Measurements from ENCODE around the gene CREB3L2. TPM values are rescaled to one million over a fixed set of nuclear protein-coding genes. Genes with fewer than 3 reads are reported as not detected.
"Not testable (repeated sequence)": the region's sequence is repeated elsewhere in the genome, so short reads cannot be mapped to it uniquely, and the experiment has no call there.

Gene CREB3L2
- total RNA-seq, 1 donor from 2014 or later: 103 TPM

DNA sequence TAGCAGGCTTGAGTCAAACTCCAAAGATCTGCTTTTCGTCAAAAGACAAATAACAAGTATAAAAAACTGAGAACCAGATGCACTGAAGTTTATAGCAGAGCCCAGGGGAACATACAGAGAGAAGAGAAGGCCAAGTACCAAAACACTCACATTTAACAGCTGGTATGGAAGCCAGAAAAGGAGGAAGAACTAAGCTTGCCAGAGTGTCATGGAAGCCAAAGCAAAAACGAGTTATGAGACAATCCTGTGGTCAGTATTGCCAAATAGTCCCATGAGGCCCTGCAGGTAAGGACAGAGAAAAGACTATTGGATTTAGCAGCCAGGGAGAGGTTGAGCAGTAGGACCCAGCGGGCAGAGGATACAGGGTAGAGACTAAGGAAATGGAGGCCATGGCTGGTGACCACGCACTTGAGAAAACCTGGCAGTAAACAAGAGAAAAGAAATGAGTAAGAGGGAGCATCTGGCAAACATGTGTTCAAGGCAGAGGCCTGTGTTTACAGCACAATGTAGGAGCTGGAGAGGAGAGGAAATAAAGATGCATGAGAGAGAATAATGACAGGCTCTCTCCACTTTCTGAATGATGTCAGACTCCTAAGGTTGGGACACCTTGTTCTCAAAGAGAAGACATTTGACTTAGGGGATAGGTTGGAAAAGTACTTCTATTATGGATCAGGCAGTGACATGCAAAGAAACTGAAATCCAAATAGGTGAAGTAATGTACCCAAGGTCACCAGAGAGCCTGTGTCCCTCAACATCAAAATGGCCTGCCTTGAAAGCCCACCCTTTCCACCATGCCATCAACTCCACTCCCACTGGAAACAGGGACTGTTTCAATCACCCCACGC lies 9.1 kb downstream of the CREB3L2 start:
- peak; percentile 76 for DNase-seq (ENCODE audit: low spot score)
- peak; percentile 86 for ATAC-seq
- intact Hi-C loops (cut with DNase I): no loop called here

DNA sequence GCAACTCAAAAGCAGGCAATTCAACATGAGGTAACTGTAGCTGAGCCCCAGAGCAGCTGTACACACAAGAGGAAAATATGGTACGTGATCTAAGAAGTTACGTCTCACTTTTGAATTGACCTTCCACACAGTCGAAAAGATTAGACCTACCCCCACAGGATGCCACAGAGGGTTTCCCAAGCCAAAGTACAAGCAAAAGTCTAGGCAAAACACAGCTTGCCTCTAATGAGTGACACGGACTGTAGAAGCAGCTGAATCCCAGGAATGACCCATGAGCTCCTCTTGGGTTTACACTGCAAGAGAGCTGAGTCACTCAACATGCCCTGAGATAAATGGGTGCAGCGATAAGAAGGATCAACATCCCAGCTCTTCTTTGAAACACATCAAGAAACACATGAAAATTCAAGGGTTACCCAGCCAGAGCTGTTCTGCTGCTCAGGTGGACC lies 9.8 kb downstream of the CREB3L2 start:
- ATAC-seq (peak; percentile 14), DNase-seq (ENCODE audit: low spot score) (no peak)
- intact Hi-C loops (cut with DNase I): no loop called here

DNA sequence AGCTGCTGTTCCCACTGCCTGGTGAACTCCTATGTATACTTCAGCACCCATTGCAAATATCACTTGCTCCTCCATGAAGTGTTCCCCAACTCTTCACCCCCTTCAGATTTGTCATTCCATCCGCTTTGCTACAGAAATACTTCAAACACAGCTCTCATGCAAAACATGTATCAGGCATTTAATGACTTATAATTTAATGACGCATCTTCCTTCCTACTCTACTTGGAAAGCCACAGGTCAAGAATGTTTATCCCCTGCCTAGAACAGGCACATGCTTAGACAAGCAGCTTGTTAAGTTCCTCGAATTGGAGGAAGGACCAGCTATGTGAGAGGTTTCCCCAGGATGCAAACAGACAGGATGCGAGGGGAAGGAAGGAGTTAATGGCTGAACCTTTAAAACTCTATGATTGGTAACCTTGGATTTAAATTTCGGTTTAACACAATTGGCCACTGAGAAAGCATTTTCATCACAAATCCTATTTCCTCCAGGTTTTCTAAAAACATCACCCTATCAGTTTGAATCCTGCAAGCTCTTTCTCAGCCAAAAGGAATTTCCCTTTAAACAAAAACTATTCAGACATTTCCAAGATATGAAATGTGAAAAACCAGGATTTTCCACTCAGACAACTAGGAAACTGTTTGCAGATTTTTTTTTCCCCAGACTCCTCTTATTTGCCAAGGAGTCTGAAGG lies 11.5 kb downstream of the CREB3L2 start:
- DNase-seq (ENCODE audit: low spot score) (no peak), ATAC-seq (no peak)
- intact Hi-C loops (cut with DNase I): no loop called here

DNA sequence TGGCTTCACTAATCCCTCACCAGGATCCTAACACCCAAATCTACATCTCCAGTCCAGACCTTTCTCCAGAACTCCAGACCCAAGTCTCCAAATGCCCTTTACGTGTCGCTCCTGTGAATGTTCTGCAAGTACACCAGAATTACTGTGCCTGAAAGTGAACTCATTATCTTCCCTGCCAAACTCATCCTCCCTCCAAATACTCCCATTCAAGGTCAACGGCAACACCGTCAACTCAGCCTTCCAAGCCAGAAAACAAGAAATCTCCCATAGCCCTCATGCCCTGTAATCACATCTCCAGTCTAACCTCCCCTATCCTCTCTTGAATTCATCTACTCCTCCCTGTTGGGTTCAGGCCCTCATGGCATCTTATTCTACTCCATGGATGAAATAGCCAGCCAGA lies 12.3 kb downstream of the CREB3L2 start:
- DNase-seq (ENCODE audit: low spot score) (no peak), ATAC-seq (no peak)
- intact Hi-C loops (cut with DNase I): no loop called here

DNA sequence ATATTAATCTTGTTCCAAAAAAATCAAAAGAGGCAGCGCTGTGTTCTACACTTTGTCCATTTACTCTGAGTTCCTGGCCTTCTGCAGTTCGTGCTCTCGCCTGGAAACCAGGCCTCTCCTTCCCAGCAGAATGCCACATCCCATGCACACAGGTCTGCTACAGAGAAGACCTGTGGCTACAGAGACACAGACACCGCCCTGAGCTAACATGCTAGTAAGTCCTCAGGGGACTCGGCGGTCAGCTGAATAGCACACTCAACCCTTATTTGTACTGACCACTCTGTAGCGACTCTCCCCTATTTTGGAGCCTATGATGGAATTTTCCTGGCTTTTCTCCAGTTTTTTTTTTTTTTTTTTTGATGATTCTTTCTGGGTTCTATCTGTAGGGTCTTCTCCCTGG lies 12.8 kb downstream of the CREB3L2 start:
- intact Hi-C loops (cut with DNase I): no loop called here
- ATAC-seq (peak; percentile 57), DNase-seq (ENCODE audit: low spot score) (no peak)

DNA sequence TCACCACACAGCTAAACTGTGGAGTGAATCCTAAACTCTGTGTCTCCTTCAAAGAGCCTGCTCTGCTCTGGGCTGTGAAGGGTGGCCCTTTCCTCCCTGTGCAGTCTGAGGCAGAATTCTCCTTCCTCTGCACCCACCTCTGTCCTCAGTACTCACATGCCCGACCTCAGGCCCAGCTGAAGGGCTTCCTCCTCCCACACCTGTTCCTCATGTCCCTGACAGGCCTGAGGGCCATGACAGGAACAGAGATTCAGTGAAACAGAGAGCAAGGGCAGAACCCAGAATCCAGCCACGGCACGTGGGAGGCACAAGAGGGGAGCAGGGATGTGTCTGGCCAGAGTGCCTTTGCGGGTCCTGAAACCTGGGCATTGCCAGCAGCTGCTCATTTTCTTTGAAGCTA lies 13.9 kb downstream of the CREB3L2 start:
- no peak for ATAC-seq
- DNase-seq (ENCODE audit: low spot score): no peak
- intact Hi-C loops (cut with DNase I): no loop called here

DNA sequence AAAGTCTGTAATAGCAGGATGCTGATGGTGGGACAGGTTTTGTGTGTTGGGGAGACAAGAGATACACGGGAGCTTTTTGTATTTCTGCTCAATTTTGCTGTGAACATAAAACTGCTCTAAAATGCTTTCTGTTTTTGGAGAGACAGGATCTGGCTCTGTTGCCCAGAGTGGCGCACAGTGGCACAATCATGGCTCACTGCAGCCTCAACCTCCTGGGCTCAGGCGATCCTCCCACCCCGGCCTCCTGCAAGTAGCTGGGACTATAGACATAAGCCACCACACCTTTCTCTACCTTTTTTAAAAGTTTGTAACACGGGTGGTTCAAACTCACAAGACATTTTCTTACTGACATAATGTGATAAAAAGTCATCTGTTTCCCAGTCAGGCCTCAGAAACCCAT lies 14.3 kb downstream of the CREB3L2 start:
- intact Hi-C loops (cut with DNase I): no loop called here
- ATAC-seq (no peak), DNase-seq (ENCODE audit: low spot score) (no peak)

DNA sequence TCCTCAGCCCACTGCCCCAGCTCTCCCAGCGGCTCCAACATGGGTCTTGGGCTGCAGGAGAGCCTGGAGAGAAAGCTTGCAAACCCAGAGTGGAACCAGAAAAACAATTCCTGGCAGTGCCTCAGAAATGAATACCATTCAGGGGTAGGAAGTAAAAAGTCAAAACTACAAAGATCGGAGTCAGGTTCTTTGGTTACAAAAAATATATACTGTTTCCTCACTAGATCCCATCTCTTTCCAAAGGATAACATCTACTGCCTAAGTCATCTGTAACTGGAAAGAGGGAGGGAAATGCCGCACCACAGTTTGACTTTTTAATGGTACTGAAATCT lies 14.9 kb downstream of the CREB3L2 start:
- no peak for DNase-seq (ENCODE audit: low spot score)
- intact Hi-C loops (cut with DNase I): no loop called here
- peak; percentile 3 for ATAC-seq

DNA sequence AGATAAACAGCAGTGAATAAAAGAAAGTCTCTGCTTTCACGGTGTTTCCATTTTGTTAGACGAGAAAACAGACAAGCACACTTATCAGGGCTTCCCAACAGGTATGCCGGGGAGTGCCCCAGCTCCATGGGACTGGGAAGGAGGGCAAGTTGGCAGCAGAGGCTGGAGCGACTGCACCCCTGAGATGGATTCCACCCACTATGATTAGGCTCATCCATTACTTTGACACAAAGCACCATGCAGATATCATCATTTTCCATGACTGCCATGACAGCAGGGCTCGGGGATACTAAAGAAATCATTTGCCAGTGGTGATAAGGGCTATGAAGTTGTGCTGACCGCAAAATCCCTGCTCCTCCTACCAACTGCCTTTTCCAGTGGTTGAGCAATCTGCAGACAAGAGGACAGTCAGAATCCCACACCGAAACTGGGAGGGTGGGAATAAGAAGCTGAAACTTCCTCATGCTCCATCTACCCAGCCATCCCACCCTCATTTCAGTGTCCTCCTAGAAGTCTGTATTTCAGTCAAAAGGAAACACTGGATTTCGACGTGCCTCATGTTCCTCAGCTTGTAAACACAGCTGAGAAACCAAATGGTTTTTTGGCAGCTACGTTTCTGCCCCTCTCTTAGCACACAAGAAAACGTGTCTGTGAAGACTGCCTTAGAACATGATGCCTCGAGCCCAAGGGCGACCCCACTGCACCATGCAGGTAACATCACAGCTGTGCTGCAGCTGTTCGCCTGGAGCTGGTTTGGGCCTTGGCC lies 15.5 kb downstream of the CREB3L2 start:
- ATAC-seq (peak; percentile 83), DNase-seq (ENCODE audit: low spot score) (no peak)
- intact Hi-C loops (cut with DNase I): no loop called here

DNA sequence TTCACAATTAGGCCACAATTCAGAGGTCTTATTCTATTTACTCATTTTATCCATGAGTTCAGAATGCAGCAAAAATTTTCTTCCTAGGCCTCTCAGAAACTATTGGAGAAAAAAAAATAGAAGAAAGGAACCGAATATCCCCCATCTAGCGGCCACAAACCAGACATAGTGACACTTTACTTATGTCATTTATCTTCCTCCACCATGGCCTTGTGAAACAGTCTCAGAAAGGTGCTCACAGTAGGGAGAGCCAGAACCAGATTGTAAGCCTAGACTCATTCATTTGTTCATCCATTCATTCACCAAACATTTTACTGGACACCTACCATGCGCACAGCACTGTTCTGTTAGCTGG lies 16.0 kb downstream of the CREB3L2 start:
- no peak for ATAC-seq
- intact Hi-C loops (cut with DNase I): no loop called here
- DNase-seq (ENCODE audit: low spot score): no peak

DNA sequence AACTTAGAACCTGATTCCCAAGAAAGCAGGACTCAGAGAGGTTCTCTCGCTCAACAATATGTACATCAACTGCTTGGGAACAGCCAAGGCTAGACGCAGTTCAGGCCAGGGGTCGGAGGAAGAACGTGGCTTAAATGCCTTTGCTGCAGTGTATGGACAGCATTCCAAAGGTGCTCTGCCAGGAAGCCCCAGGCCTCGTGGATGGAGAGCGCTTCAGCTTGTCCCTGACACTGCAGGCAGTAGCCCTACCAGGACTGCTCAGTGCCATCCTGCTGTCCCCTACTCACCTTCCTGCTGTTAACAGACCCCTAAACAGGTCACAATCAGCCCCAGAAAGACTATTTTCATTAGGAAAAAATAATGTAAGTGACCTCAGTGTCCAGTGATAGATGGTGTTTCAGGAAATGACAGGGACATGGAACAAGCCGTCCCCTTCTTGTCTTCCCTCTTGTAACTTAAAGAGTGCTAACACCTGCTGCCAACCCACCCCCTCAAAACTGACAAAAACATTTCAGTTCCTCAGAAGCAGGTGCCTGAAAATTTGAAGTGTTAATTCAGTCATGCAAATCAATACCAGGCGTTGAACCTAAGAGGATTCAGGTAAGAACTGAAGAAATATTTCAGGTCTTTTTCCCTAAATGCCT lies 16.5 kb downstream of the CREB3L2 start:
- intact Hi-C loops (cut with DNase I): no loop called here
- no peak for ATAC-seq
- DNase-seq (ENCODE audit: low spot score): no peak

DNA sequence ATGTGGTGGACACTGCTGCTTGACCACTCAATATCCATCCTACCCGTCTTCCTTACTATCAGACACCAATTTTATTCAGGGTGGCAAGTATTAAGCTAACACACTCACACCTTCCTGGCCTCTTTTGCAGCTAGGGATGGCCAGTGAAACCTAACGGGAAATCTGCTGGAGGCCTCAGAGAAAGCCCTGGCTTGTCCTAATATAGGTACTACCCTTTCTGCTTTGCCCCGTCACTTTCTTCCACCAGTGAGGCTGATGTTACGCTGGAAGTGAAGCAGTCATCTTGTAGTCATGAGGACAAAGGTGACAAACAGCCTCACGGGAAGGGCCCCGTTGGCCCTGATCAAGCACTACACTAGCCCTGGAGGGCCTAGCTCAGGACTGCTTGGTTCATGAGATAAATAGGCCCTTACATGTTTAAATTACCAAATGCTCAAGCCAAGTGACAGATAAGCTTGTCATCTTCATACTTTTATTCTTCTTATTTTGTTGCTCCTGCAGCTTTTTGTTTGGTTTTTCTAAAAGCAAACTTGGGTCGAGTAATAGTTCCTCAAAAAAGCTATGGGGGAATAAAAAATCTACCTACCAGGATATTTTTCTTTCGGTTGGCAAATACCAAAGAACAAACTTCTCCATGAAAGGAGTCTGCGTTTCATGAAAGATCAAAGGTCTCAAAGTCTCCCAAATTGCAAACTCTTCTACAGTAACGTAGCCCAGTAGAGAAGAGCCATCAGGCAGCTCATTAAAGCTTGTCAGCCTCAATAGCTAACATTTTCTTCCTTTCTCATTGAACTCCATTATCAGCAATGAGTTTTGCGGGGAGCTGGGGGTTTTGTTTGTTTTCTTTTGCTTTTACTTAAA lies 17.5 kb downstream of the CREB3L2 start:
- no peak for DNase-seq (ENCODE audit: low spot score)
- ATAC-seq: no peak
- intact Hi-C loops (cut with DNase I): no loop called here

DNA sequence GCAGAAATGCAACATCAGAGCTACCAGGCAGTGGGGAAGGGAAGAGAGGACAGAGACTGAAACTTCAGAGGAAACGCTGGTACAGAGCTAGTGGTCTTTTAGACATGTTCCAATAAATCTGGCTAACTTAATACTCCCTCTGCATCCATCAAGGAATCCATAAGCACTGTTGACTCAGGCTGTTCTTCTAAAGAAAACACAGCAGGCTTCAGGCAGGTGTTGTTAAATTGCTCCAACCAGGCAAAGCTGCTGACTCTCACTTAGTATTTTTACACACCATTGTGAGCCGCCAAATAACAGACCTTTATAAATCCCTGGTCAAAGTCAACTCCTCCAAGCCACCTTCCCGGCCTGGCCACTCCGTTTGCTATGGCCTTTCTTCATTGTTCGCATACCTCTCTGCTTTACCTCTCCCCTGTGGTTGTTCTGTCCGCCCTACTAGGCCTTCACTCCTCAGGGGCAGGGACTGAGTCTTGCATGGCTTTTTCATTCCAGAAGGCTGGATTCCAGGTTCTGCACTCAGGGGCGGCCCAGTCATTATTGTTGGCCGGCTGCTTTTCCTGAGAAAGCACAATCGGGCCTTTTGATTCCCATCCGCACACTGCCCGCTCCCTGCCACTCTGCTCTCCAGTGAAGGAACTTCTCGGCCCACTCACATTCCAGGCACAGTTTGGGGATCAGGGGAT lies 18.4 kb downstream of the CREB3L2 start:
- DNase-seq (ENCODE audit: low spot score) (peak; percentile 74), ATAC-seq (peak; percentile 67)
- intact Hi-C loops (cut with DNase I): no loop called here

DNA sequence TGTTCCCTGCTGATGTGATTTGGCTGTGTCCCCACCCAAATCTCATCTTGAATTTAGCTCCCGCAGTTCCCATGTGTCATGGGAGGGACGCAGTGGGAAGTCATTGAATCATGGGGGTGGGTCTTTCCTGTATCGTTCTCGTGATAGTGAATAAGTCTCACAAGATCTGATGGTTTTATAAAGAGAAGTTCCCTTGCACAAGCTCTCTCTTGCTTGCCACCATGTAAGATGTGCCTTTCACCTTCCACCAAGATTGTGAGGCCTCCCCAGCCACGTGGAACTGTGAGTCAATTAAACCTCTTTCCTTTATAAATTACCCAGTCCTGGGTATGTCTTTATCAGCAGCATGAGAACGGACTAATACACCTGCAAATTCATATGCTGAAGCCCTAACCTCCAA lies 19.5 kb downstream of the CREB3L2 start:
- ATAC-seq; DNase-seq (ENCODE audit: low spot score); intact Hi-C loops (cut with DNase I): not testable (repeated sequence)

DNA sequence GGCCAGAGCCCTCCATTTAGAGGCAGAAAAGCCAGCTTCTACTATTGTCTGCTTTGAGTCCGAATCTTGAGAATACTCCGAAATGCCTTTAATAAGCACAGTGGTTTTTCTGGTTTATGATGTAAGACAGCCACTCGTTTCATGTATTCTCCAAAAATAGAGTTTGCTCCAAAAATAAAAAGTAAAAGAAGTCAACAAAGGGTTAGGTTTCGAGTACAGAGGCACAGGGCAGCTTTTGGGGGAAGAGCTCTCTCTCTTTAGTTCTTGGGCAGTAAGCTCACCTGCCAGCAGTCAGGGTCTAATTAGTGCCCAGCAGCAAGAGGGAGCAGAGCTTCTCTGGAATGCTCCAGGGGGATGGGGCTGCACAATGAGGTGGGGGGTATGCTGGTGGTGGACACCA lies 20.2 kb downstream of the CREB3L2 start:
- DNase-seq (ENCODE audit: low spot score): no peak
- intact Hi-C loops (cut with DNase I): no loop called here
- no peak for ATAC-seq

DNA sequence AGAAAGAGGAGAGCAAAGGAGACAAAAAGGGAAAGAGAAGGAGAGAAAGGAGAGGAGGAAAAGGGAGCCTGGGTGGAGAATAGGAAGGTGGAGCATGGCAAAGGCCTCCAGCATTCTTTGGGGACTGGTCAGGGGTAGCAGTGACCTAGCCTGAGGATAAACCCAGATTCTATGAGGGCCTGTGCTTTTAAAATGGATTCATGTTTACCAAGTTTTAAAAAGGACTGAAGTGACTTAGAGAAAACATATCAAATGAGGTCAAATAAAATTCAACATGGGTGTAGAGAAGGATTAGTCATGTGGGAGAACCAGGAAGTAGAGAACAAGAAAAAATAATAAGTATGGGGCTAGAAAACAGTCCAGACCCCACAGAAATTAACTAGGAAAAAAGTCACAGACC lies 20.7 kb downstream of the CREB3L2 start:
- DNase-seq (ENCODE audit: low spot score) (no peak), ATAC-seq (no peak)
- intact Hi-C loops (cut with DNase I): no loop called here

DNA sequence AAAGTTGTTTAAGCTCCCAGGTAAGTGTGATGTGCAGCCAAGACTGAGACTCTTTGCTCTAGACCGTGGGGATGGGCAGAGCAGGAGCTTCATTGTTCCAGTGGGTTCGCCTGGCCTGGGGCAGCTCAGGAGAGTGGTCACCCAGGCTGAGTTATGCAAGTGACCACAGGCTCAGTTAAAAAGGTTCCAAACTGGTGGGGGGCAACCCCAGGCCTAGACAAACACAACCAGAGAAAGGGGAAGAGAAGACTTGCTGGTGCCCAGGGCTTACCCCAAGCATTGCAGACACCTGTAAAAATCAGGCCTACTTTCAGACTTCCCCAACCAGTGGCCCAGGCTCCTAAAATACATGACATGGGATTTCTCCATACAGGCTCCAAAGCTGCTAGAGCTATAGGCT lies 21.6 kb downstream of the CREB3L2 start:
- no peak for ATAC-seq
- intact Hi-C loops (cut with DNase I): no loop called here
- no peak for DNase-seq (ENCODE audit: low spot score)

All from sciatic nerve (tissue), 2 donors.